ENCODE data around the gene ZCCHC2.

The ZCCHC2 gene

DNA sequence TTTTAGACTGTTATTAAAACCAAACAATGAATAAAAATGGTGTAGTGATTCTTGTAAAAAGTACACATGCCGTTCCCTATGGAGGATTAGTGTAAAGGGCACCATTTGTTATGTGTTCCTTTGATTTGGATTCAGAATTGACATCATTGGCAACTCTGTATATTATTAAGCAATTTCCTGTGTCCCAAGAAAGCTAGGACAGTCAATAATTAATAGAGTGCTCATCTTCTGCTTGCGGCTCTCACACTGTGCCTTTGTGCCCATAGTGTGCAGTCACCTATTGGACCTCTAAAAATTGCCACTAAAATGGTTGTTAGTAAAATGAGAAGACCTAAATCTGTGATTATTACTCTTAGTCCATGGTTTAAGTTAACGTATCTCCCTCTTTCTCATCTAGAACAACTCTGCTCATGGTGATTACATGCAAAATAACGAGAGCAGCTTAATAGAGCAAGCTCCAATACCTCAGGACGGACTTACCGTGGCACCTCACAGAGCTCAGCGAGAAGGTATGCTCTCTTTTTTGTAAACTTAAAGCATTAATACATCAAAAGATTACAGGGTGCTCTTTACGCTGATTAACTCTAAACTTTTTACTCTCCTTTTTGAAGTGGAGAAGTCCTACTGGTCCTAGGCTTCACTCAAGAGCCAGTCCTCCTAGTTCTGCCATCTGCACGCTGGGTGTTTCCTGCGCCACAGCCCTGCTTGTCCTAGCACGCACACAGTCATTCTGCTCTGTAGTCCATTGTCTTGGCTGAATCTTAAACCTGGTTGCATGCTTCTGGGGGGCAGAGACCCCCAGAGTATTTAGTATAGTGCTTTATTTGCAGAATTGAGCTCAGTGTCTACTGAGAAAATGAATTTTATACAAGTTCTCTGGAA is 16.7 kb downstream of the ZCCHC2 start:
- DNase-seq = no peak

- DNase-seq = no peak
Observed at GRCh38 chr18:62543021-62543420, 20.2 kb downstream of the ZCCHC2 start.

- no peak for DNase-seq
Observed at GRCh38 chr18:62545098-62545497, 22.3 kb downstream of the ZCCHC2 start.

DNA sequence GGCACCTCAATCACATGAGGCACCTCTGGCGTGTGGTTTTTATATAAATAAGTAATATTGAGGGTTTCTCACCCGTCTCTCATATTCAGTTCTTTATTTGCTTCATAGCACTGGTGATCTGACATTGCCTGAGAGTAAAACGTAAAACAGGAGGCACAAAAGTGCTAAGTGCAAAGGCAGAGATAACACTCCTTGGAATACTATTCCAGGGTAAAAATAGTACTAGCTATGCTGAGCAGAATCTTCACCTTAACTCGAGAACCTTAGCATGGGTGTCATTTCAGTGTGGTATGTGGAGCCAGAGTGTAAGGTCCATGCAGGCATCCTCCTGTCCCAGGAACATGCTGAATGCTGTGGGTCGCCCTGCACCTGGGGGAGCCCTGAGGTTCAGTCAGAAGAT is 26.9 kb downstream of the ZCCHC2 start:
- DNase-seq = no peak

DNA sequence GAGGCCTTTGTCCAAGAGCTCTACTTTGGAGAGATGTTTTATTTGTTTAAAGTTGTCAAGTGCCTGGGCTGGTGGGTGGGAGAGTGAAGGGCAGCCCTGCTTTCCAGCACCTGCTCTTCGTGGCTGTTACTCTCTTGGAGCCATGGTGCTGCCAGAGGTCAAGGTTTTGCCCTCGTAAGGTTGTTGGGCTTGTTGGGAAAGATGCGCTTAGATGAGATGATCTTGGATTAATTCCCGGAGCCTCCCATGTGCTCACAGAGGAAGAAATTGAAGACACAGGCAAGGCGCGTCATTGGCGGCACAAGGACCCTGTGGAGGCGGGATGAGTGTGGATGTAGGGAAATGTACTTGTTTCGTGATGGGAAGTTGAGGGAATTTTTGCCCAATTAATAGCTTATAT is 27.9 kb downstream of the ZCCHC2 start:
- no peak for DNase-seq

DNA sequence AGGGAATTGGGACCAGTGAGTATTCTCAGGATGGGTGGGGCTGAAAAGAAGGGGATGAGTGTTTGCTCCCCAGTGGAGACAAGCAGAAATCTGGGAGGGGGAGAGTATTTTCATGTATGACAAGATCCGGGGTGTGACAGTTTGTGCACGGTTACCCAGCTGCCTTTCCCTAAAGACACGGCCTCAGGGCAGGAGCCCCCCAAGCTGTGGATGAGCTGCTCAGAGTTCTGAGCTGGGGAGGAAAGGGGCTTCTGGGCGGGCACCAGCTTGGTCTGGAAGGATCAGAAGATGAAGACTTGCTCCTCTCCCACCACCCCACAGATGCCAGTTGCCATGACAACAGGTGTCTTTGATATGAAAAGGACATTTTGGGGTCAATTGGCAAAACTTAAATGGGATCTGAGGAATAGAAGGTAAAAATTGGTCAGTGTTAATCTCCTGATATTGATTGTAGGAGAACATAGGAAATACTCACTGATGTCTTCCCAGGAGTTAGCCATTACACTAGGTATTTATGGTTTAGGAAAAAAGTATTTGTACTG is 29.2 kb downstream of the ZCCHC2 start:
- DNase-seq = no peak

DNA sequence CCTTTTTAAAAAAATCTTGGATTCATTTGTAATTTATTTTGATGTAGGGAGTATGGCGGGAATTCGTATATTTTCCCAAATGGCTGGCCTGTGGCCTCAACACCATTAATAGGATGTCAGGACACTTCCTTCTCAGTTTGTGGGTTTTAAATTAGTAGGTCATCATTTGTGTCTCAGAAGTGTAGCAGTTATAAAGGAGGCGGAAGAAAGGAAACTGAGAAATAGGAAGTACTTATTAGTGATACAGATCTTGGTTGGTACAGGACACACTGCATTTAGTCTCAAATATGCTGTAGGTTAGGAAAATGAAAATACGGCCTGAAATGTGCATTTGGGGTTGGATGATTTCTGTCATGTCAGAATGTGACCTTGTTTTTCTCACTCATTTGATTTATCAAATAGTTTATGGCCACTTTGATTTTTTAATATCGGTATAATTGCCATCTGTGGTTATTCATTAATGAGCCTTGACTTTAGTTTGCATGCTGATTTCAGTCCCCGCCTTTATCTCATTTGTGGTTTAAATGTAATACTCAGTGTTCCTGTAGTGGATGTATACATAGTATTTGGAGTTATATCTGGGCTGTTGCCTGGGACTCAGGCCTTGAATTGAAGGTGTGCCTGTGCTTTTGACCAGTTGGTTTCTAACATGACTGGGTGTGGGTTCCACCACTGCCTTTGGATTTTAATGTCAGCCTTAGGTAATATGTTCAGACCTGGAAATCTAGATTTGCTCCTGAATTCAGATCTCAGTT is 31.4 kb downstream of the ZCCHC2 start:
- no peak for DNase-seq

DNA sequence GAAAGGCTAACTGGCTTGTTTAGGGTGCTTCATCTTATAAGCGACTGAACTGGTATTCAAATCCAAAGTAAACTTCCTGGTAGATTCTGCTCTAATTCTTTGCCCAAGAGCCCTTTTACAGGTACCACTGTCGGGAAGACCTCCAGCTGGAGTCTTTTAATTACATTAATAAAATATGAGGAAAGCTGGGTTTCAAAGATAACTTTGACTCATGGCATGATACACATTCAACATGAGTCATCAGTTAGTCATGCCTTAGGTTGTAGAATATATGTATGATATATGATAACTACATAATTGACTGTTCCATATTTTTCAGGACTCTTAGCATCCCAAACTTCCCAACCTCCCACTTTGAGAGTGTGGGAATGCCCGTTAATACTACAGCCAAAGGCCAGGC is 32.3 kb downstream of the ZCCHC2 start:
- DNase-seq = no peak

DNA sequence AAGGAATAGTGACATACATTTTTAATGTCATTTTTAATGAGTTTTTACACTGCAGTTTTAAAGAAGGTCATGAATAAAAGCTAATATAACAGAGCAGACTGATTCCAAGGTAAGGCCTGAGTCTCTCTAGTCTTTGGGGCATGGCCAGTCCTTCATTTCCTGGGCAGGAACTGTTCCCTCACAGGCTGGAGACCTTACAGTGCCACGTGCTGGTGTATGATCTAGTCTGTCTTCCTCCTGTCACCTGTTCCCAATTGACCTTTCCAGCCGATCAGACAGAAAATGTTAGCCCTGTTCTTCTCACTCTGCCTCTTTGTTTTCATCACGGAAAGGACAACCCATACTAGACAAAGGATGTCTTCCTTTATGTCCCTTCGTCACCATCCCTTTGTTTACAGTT is 33.6 kb downstream of the ZCCHC2 start:
- no peak for DNase-seq

DNA sequence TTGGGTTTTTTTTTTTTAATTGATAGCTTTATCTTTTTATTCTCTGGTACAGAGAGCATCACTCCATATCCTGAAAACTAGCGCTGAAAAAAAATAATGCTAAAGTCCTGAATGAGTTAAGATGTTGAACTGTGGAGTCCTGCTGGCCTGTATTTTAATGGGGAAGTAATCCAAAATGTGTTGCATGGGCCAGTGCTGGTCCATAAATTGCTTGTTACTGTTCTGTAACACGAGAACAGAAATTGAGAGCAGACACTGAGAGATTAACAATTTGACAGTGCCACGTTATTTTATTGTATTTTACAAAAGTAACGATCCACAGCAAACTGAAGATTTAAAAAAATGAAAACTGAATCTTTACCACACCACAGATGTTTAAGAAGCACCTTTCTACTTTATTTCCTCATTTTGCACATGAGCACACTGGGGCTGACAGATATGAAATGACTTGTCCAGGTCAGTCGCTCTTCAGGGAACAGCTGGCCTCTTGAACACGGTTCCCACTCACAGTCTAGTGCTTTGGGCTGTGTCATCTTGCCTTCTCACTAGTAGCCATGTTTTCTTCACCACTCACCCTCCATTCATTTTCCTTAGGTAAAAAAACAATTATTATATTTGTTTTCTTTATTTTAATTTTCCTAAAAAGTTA is 35.3 kb downstream of the ZCCHC2 start:
- DNase-seq = no peak

DNA sequence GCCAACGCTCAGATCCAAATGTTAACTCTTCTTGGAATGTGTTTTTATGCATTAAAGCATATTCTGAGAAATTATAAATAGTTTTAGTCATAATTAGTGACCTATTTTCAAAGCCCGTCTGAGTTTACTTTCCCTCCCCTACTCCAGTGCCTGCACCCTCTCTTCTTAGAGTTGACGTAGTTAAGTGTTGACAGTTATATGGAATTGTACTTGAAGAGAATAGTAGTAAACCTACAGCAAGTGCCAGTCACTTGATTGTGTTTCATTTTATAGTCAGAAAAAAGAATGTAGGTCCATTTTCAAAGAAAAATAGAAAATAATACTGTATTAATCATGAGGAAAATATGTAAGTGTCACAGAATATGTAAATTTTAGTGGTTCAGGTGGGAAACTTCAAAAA is 41.2 kb downstream of the ZCCHC2 start:
- DNase-seq = no peak

- DNase-seq = no peak
Observed at GRCh38 chr18:62566199-62566598, 43.4 kb downstream of the ZCCHC2 start.

DNA sequence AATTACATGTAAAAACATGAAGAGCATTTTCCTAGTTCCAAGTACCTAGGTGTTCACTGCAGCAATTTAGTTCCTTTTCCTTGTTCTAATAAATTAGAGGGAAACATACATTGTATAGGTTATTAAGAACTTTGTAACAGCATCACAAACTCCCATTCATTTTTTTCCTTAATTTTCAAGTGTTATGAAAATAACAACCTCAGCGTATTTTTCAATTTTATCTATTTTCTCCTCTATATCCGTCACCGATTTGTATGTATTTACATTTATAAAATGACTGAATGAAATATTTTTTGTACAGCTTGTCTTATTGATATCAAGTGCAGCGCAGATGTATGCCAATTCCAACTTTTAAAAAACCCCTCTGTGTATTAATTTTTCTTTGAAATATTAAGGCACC is 44.0 kb downstream of the ZCCHC2 start:
- DNase-seq = no peak

GRCh38 chr18:62569081-62569655 is 46.3 kb downstream of the ZCCHC2 start:
- no peak for DNase-seq

GRCh38 chr18:62571037-62571436 is 48.2 kb downstream of the ZCCHC2 start:
- DNase-seq = no peak

GRCh38 chr18:62571648-62572047 is 48.8 kb downstream of the ZCCHC2 start:
- DNase-seq = no peak

- no peak for DNase-seq
Observed at GRCh38 chr18:62572456-62572855, 49.6 kb downstream of the ZCCHC2 start.

DNA sequence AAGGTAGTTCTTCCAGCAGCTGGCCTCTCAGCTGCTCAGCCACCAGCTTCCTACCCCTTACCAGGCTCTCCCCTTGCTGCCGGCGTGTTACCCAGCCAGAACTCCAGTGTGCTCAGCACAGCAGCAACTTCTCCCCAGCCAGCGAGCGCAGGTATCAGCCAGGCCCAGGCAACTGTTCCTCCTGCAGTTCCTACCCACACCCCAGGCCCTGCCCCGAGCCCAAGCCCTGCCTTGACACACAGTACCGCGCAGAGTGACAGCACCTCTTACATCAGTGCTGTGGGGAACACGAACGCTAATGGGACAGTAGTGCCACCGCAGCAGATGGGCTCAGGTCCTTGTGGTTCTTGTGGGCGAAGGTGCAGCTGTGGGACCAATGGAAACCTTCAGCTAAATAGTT is 52.0 kb downstream of the ZCCHC2 start:
- no peak for DNase-seq

GRCh38 chr18:62576271-62576670 is 53.4 kb downstream of the ZCCHC2 start:
- no peak for DNase-seq

GRCh38 chr18:62576845-62577512 is 54.2 kb downstream of the ZCCHC2 start:
- DNase-seq = no peak

DNA sequence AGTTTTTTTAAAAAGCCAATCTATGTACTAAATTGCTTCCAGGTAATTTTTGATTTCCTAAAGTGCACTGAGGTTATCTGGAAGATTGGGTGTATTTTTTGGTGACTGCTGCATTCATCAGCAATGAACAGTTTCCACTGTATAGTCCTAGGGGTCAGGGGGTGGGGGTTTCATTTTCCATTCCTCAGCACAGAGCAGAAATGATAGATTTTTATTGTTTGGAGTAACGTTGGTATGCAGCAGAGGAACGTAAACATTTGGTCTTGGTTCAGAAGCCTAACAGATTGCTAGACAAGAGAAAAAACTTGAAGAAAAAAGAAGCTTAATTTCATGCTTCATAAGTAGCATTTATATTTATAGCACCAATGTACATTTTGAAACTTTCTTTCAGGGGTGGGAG is 54.9 kb downstream of the ZCCHC2 start:
- no peak for DNase-seq

GRCh38 chr18:62578980-62579511 is 56.2 kb downstream of the ZCCHC2 start:
- no peak for DNase-seq
